Tibial nerve (tissue), 4 donors: ENCODE measurements around the gene QDPR.

Experiments used
- EP300 ChIP-seq, 2 donors: sonication (generic); formaldehyde crosslinking; IDR thresholded peaks; one replicate each; pipeline ENCODE4 v1.6.1; 2017; ENCODE audit warnings: antibody characterized with exemption in 2 of 2, mild to moderate bottlenecking in 1 of 2
- TF ChIP-seq, protein P1 (sequence below), 5 experiments: fragments of 200-600 bp in 3 of 5; fragments of 450-650 bp in 2 of 5; sonication (generic) in 3 of 5; IDR thresholded peaks; one replicate each; pipeline ENCODE4 v1.5.1; 2016 to 2019; ENCODE audit warnings: antibody characterized with exemption in 5 of 5, mild to moderate bottlenecking in 3 of 5, moderate library complexity in 2 of 5

GRCh38 chr4:17500574-17500973 lies 11.3 kb downstream of the QDPR start:
- no peak for TF ChIP-seq EP300 (IDR thresholded peaks at IDR 0.05)
- TF ChIP-seq, protein P1, sequence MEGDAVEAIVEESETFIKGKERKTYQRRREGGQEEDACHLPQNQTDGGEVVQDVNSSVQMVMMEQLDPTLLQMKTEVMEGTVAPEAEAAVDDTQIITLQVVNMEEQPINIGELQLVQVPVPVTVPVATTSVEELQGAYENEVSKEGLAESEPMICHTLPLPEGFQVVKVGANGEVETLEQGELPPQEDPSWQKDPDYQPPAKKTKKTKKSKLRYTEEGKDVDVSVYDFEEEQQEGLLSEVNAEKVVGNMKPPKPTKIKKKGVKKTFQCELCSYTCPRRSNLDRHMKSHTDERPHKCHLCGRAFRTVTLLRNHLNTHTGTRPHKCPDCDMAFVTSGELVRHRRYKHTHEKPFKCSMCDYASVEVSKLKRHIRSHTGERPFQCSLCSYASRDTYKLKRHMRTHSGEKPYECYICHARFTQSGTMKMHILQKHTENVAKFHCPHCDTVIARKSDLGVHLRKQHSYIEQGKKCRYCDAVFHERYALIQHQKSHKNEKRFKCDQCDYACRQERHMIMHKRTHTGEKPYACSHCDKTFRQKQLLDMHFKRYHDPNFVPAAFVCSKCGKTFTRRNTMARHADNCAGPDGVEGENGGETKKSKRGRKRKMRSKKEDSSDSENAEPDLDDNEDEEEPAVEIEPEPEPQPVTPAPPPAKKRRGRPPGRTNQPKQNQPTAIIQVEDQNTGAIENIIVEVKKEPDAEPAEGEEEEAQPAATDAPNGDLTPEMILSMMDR (IDR thresholded peaks at IDR 0.05), result no peak
